GM12878 (cell line): ENCODE measurements around the gene MAP3K7CL. TPM values are rescaled to one million over a fixed set of nuclear protein-coding genes. Genes with fewer than 3 reads are reported as not detected.
A peak's percentile ranks its signal among the peaks of the same experiment; 100 is the strongest.

Experiments
- ATF7 ChIP-seq: fragments of 450-650 bp; IDR thresholded peaks from 2 replicates; pipeline ENCODE4 v1.6.1; 2016; ENCODE audit warnings: low read depth, mild to moderate bottlenecking
- EP300 ChIP-seq, 2 experiments: fragments of 150-350 bp in 1 of 2; IDR thresholded peaks; 2 replicates each; pipeline ENCODE4 v1.6.1; 2011 to 2012; ENCODE audit warnings: low read depth in 2 of 2, low read length in 2 of 2, borderline replicate concordance in 1 of 2, improper control_type of control experiment in 1 of 2, inconsistent platforms in 1 of 2; ENCODE audit not compliant: control insufficient read depth in 1 of 2
- ETV6 ChIP-seq, 2 experiments: fragments of 450-650 bp in 1 of 2; IDR thresholded peaks in 1 of 2; conservative IDR thresholded peaks in 1 of 2; 2 replicates each; pipeline ENCODE4 v1.6.1; 2014; ENCODE audit warnings: antibody characterized with exemption in 1 of 2, borderline replicate concordance in 1 of 2, low read depth in 1 of 2, mild to moderate bottlenecking in 1 of 2, moderate library complexity in 1 of 2
- IKZF2 ChIP-seq, 2 experiments: fragments of 450-650 bp; IDR thresholded peaks; 2 replicates each; pipeline ENCODE4 v1.6.1; 2017; ENCODE audit warnings: mild to moderate bottlenecking in 2 of 2, moderate library complexity in 2 of 2
- JUND ChIP-seq: IDR thresholded peaks from 2 replicates; pipeline ENCODE4 v1.6.1; 2012; ENCODE audit warnings: low read depth, mild to moderate bottlenecking, low read length, improper control_type of control experiment, moderate library complexity
- PKNOX1 ChIP-seq: fragments of 450-650 bp; IDR thresholded peaks from 2 replicates; pipeline ENCODE4 v1.6.1; 2016; ENCODE audit warnings: mild to moderate bottlenecking
- POLR2AphosphoS5 ChIP-seq: IDR thresholded peaks from 2 replicates; pipeline ENCODE4 v1.6.1; 2011; ENCODE audit warnings: mild to moderate bottlenecking, low read length, inconsistent platforms
- RCOR1 ChIP-seq: conservative IDR thresholded peaks from 2 replicates; pipeline ENCODE4 v1.6.1; 2012; ENCODE audit warnings: low read depth, low read length, improper control_type of control experiment
- RUNX3 ChIP-seq: IDR thresholded peaks from 2 replicates; pipeline ENCODE4 v1.6.1; 2012; ENCODE audit warnings: low read length, inconsistent platforms
- STAT3 ChIP-seq: IDR thresholded peaks from 2 replicates; pipeline ENCODE4 v1.6.1; 2011; ENCODE audit warnings: low read depth, low read length, improper control_type of control experiment
- SUPT20H ChIP-seq: IDR thresholded peaks from 2 replicates; pipeline ENCODE4 v1.6.1; 2011; ENCODE audit warnings: low read depth, mild to moderate bottlenecking, low read length, moderate library complexity, borderline replicate concordance; ENCODE audit not compliant: control insufficient read depth
- TAF1 ChIP-seq: IDR thresholded peaks from 2 replicates; pipeline ENCODE4 v1.6.1; 2011; ENCODE audit warnings: mild to moderate bottlenecking, low read depth, low read length, borderline replicate concordance
- TCF7 ChIP-seq: IDR thresholded peaks from 2 replicates; pipeline ENCODE4 v1.6.1; 2014; ENCODE audit warnings: antibody characterized with exemption, borderline replicate concordance
- ZBED1 ChIP-seq: IDR thresholded peaks from 2 replicates; pipeline ENCODE4 v1.6.1; 2016; ENCODE audit warnings: borderline replicate concordance
- ZNF24 ChIP-seq: fragments of 450-650 bp; IDR thresholded peaks from 2 replicates; pipeline ENCODE4 v1.6.1; 2017; ENCODE audit warnings: antibody characterized with exemption, mild to moderate bottlenecking
- ZNF384 ChIP-seq: IDR thresholded peaks from 2 replicates; pipeline ENCODE4 v1.6.1; 2012; ENCODE audit warnings: low read depth, mild to moderate bottlenecking, low read length, improper control_type of control experiment, borderline replicate concordance
- polyA plus RNA-seq, 11 experiments: library from polyadenylated mRNA; depleted of rRNA in 4 of 11; unstranded in 6 of 11; stranded (reverse) in 5 of 11; fragments of >200 nt; fragmentation: Nextera tagmentation in 4 of 11; fragmentation: Illumina TruSeq in 1 of 11; extraction: Ambion mirVana in 4 of 11; extraction: Trizol in 1 of 11; gene quantifications; 1 replicate in 1 of 11; 2 replicates in 10 of 11; pipeline versions ENCODE4 v1.2.1 to v1.2.3, GENCODE V29; 2011 to 2016; ENCODE audit warnings: inconsistent platforms in 2 of 11, missing spikeins in 2 of 11, low read depth in 1 of 11
- total RNA-seq, 4 experiments: library from RNA; depleted of rRNA in 3 of 4; stranded (reverse); fragments of >200 nt in 3 of 4; fragmentation: Illumina TruSeq in 1 of 4; extraction: Trizol in 1 of 4; gene quantifications; 2 replicates each; pipeline versions ENCODE4 v1.2.1 to v1.2.3, GENCODE V29; 2013 to 2021
- TF ChIP-seq, protein P1 (sequence below): IDR thresholded peaks from 2 replicates; pipeline ENCODE4 v1.6.1; 2011; ENCODE audit warnings: low read depth, mild to moderate bottlenecking, low read length, moderate library complexity, borderline replicate concordance; ENCODE audit errors: extremely low read depth
- TF ChIP-seq, protein P2 (sequence below): IDR thresholded peaks from 2 replicates; pipeline ENCODE4 v1.6.1; 2012; ENCODE audit warnings: low read depth, low read length, improper control_type of control experiment

The MAP3K7CL gene
- total and polyA plus RNA-seq, 10 of the 15 experiments (the other 5 are each of a cell fraction or from before 2014, with no cell fraction given), result 3.2 to 19.7 (median 6.6) TPM

DNA sequence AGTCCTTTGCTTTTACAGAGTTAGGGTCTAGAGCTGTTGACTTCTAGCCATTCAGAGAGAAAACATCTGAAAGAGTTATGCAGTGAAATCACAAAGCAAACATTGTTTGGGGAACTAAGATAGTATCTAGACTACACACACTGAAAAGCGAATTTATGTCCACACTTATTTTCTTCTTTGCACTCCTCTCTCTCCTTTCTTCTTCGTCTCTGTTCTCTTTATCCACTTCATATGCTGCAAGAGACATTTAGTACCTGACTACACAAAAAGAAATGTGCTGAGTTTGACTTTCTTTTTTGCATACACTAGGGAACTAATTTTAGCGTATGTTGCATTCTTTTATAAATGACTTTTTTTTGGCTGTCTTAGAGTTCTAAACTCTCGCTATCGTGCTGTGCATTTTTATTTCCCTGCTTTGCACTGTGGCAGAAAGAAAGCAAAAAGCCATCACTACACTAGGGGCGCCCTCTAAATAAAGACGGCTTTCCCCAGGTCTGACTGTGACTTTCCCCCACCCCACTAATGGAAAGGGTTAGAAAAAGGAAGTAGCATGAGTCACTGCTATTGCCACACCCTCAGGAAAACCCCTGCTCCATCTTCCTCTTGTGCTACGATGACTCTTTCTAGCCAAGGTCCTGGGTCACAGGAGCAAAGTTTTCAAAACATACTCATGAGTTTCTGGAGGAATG is 65.7 kb downstream of the MAP3K7CL start (continued):
- TF ChIP-seq ETV6 (conservative IDR thresholded peaks at IDR 0.05 in 1 of 2, IDR thresholded peaks at IDR 0.05 in 1 of 2; ENCODE audit: borderline replicate concordance in 1 of 2, low read depth in 1 of 2) (peak in 1 of 2 experiments; percentile 96; a peak in 2 of 4 replicates), TAF1 (peak; percentile 37; the same call in 1 of the 2 replicates), STAT3 (0 out of 2 replicates have a peak, but pooled peaks have one; percentile 8), SUPT20H (no peak), ATF7 (peak; percentile 90), TCF7 (peak; percentile 61; the same call in 1 of the 2 replicates), PKNOX1 (no peak), JUND (peak; percentile 83), ZBED1 (no peak), RCOR1 (0 out of 2 replicates have a peak, but pooled peaks have one; percentile 30), IKZF2 (IDR thresholded peaks at IDR 0.05) (peak; percentile 86), ZNF24 (0 out of 2 replicates have a peak, but pooled peaks have one; percentile 30), RUNX3 (peak; percentile 71), EP300 (IDR thresholded peaks at IDR 0.05; ENCODE audit: borderline replicate concordance in 1 of 2, control insufficient read depth in 1 of 2, low read depth in 2 of 2, low read length in 2 of 2) (peak; percentile 61 to 74; a peak in 2 of 4 replicates), ZNF384 (no peak), POLR2AphosphoS5 (0 out of 2 replicates have a peak, but pooled peaks have one; percentile 26)
- TF ChIP-seq, protein P1, sequence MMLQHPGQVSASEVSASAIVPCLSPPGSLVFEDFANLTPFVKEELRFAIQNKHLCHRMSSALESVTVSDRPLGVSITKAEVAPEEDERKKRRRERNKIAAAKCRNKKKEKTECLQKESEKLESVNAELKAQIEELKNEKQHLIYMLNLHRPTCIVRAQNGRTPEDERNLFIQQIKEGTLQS, result peak; percentile 33; the same call in 1 of the 2 replicates
- TF ChIP-seq, protein P2, sequence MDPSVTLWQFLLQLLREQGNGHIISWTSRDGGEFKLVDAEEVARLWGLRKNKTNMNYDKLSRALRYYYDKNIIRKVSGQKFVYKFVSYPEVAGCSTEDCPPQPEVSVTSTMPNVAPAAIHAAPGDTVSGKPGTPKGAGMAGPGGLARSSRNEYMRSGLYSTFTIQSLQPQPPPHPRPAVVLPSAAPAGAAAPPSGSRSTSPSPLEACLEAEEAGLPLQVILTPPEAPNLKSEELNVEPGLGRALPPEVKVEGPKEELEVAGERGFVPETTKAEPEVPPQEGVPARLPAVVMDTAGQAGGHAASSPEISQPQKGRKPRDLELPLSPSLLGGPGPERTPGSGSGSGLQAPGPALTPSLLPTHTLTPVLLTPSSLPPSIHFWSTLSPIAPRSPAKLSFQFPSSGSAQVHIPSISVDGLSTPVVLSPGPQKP, result no peak
